ENCODE data around the gene WAPL. TPM values are rescaled to one million over a fixed set of nuclear protein-coding genes. Genes with fewer than 3 reads are reported as not detected.
A peak's percentile ranks its signal among the peaks of the same experiment; 100 is the strongest.
"Not testable (repeated sequence)": the region's sequence is repeated elsewhere in the genome, so short reads cannot be mapped to it uniquely, and the experiment has no call there.

WAPL gene
- total and polyA plus RNA-seq, 11 donors, result 9.4 to 29.9 (median 21.0) TPM

- Histone ChIP-seq H3K36me3 (no peaks in the 10 kb centered on the region), H3K4me1 (peaks cover 0 to 9% (median 4%) of the 10 kb centered on the region in 12 donors), H3K9me3 (no peaks in the 10 kb centered on the region), H3K27ac (no peak overlapping the region), H3K4me3 (no peak overlapping the region), H3K27me3 (peaks cover 7 to 67% (median 27%) of the 10 kb centered on the region in 9 donors)
- DNase-seq, result no peak
- 81 to 85% (median 84%) methylated on average over 13 to 14 of the region's 14 CpGs for WGBS, 4 donors
- ATAC-seq, result no peak
- TF ChIP-seq CTCF (IDR thresholded peaks at IDR 0.05) (no peak), POLR2A (IDR thresholded peaks at IDR 0.05) (no peak)
- intact Hi-C loops (cut with DNase I), result no loop called here
Observed at GRCh38 chr10:86390337-86391120, 131.1 kb downstream of the WAPL start.

- H3K4me1 ChIP-seq, result peaks cover 0 to 9% (median 4%) of the 10 kb centered on the region in 12 donors
- 19 to 29% (median 24%) methylated on average over 17 to 53 of the region's 53 CpGs for WGBS, 4 donors
- TF ChIP-seq POLR2A (IDR thresholded peaks at IDR 0.05), result no peak
- no peak for TF ChIP-seq CTCF (IDR thresholded peaks at IDR 0.05)
- ATAC-seq (peak in 2 of 4 donors; percentile 56 to 60), DNase-seq (peak in 1 of 5 donors; percentile 60)
- intact Hi-C loops (cut with DNase I), result no loop called here
- H3K4me3 ChIP-seq, result peak overlapping the region in 9 of 12 donors; percentile 7 to 50 (median 26)
- no peaks in the 10 kb centered on the region for H3K9me3 ChIP-seq
- H3K36me3 ChIP-seq, result no peaks in the 10 kb centered on the region
- no peak overlapping the region for H3K27ac ChIP-seq
- H3K27me3 ChIP-seq, result peaks cover 7 to 70% (median 27%) of the 10 kb centered on the region in 9 donors
Observed at GRCh38 chr10:86389441-86390193, 132.0 kb downstream of the WAPL start.

GRCh38 chr10:86389109-86389440, 132.5 kb downstream of the WAPL start:
- H3K4me1 ChIP-seq; DNase-seq; ATAC-seq; intact Hi-C loops (cut with DNase I); H3K27ac ChIP-seq; H3K36me3 ChIP-seq; H3K9me3 ChIP-seq: not testable (repeated sequence)
- 31 to 49% (median 37%) methylated on average over 11 to 12 of the region's 12 CpGs for whole genome bisulfite sequencing, 4 donors
- peak overlapping the region in 7 of 12 donors; percentile 7 to 50 (median 26) for H3K4me3 ChIP-seq
- peaks cover 7 to 73% (median 27%) of the 10 kb centered on the region in 9 donors for H3K27me3 ChIP-seq

- 38 to 59% (median 47%) methylated on average over 13 of the region's 13 CpGs for WGBS, 4 donors
Observed at GRCh38 chr10:86388119-86388704, 133.4 kb downstream of the WAPL start.

More at GRCh38 chr10:86388119-86388704, 133.4 kb downstream of the WAPL start:
- Histone ChIP-seq H3K9me3 (no peaks in the 10 kb centered on the region), H3K4me1 (peaks cover 0 to 9% (median 4%) of the 10 kb centered on the region in 12 donors), H3K27me3 (peaks cover 7 to 80% (median 27%) of the 10 kb centered on the region in 9 donors), H3K36me3 (no peaks in the 10 kb centered on the region), H3K4me3 (no peak overlapping the region), H3K27ac (no peak overlapping the region)
- no peak for DNase-seq
- intact Hi-C loops (cut with DNase I), result no loop called here
- no peak for TF ChIP-seq CTCF (IDR thresholded peaks at IDR 0.05)
- TF ChIP-seq POLR2A (IDR thresholded peaks at IDR 0.05), result no peak
- no peak for ATAC-seq

Measured in heart left ventricle (tissue), 16 donors.